Right ventricle myocardium superior (tissue), 1 donor: ENCODE results near the gene ADGRB2. TPM values are rescaled to one million over a fixed set of nuclear protein-coding genes. Genes with fewer than 3 reads are reported as not detected.
A peak's percentile ranks its signal among the peaks of the same experiment; 100 is the strongest.
"Not testable (repeated sequence)": the region's sequence is repeated elsewhere in the genome, so short reads cannot be mapped to it uniquely, and the experiment has no call there.

ENCODE experiments used
- ATAC-seq: fragments of 200-7000 bp; cut with Tn5 transposase; one replicate; pipeline ENCODE4 v1.9.1; 2020; ENCODE audit warnings: mild to moderate bottlenecking; ENCODE audit not compliant: poor library complexity
- DNase-seq: peaks from one replicate; pipeline ENCODE4 v3.0.0-alpha.2; 2020
- intact Hi-C: fragments of 100-400 bp; cut with DNase I; formaldehyde crosslinking; loops from one replicate; pipeline ENCODE4 v1.11.2; 2022
- total RNA-seq: library from RNA; stranded (reverse); fragmentation: NEBNext Ultra II Directional; extraction: Animal tissue kit (Norgen Biotek cat#: 25700); gene quantifications from one replicate; pipeline ENCODE4 v1.2.1, GENCODE V29; 2021
- donor health status: DM: no; HTN: yes; CAD: no; lungs with severe emphysema.

Gene ADGRB2
- total RNA-seq, 1 donor from 2014 or later: 14.7 TPM

- no peak for DNase-seq
- intact Hi-C loops: loop anchor here (10.0 kb wide), 1 partner anchor 47 kb away; the partner anchor contains the start of gene ADGRB2
These were observed 46.8 kb downstream of the ADGRB2 start for GRCh38 chr1:31717341-31717740.

GRCh38 chr1:31715873-31716220, 48.3 kb downstream of the ADGRB2 start:
- ATAC-seq: no peak
- intact Hi-C loops: loop anchor here (10.0 kb wide), 1 partner anchor 49 kb away; the partner anchor contains the start of gene ADGRB2

More at GRCh38 chr1:31717341-31717740, 46.8 kb downstream of the ADGRB2 start:
- no peak for ATAC-seq

GRCh38 chr1:31715087-31715872, 48.9 kb downstream of the ADGRB2 start:
- ATAC-seq (peak; percentile 96), DNase-seq (peak; percentile 96)
- intact Hi-C loops: loop anchor here (10.0 kb wide), 1 partner anchor 50 kb away; the partner anchor contains the start of gene ADGRB2

More at GRCh38 chr1:31715873-31716220, 48.3 kb downstream of the ADGRB2 start:
- no peak for DNase-seq

- ATAC-seq (peak; percentile 64), DNase-seq (peak; percentile 83)
- intact Hi-C loops: loop anchor here (5.0 to 10.0 kb wide), 2 partner anchors 37 to 50 kb away; partner anchors contain the start of gene ADGRB2
These were observed 49.6 kb downstream of the ADGRB2 start for GRCh38 chr1:31714442-31715086.

- ATAC-seq: no peak
- intact Hi-C loops: loop anchor here (5.0 to 10.0 kb wide), 2 partner anchors 35 to 52 kb away; partner anchors contain the start of gene ADGRB2
- peak; percentile 69 for DNase-seq
These were observed 51.5 kb downstream of the ADGRB2 start for GRCh38 chr1:31712630-31713029.

GRCh38 chr1:31712068-31712467, 52.1 kb downstream of the ADGRB2 start:
- ATAC-seq: no peak
- DNase-seq: no peak
- intact Hi-C loops: loop anchor here (5.0 to 10.0 kb wide), 2 partner anchors 35 to 53 kb away; partner anchors contain the start of gene ADGRB2

GRCh38 chr1:31708324-31708723, 55.8 kb downstream of the ADGRB2 start:
- intact Hi-C loops: no loop called here
- ATAC-seq: no peak
- no peak for DNase-seq

GRCh38 chr1:31707711-31708110, 56.4 kb downstream of the ADGRB2 start:
- no peak for ATAC-seq
- intact Hi-C loops: no loop called here

GRCh38 chr1:31707059-31707600, 57.0 kb downstream of the ADGRB2 start:
- DNase-seq, ATAC-seq, intact Hi-C loops: not testable (repeated sequence)

More at GRCh38 chr1:31707711-31708110, 56.4 kb downstream of the ADGRB2 start:
- no peak for DNase-seq

- ATAC-seq (no peak), DNase-seq (no peak)
- intact Hi-C loops: no loop called here
These were observed 57.6 kb downstream of the ADGRB2 start for GRCh38 chr1:31706384-31707058.

GRCh38 chr1:31705080-31705866, 58.9 kb downstream of the ADGRB2 start:
- ATAC-seq (peak; percentile 21), DNase-seq (peak; percentile 72)
- intact Hi-C loops: no loop called here

GRCh38 chr1:31704271-31705079, 59.7 kb downstream of the ADGRB2 start:
- DNase-seq (no peak), ATAC-seq (peak; percentile 9)
- intact Hi-C loops: no loop called here

GRCh38 chr1:31703431-31704270, 60.5 kb downstream of the ADGRB2 start, which contains the start of gene COL16A1:
Gene COL16A1, minus strand, starts transcription at chr1:31704017. Its CDS starts 1,824 bp downstream, at chr1:31702193.
- ATAC-seq (peak; percentile 72), DNase-seq (peak; percentile 90)
- intact Hi-C loops: no loop called here

GRCh38 chr1:31702836-31703404, 61.2 kb downstream of the ADGRB2 start:
- DNase-seq (no peak), ATAC-seq (no peak)
- intact Hi-C loops: no loop called here

GRCh38 chr1:31701091-31701736, 62.9 kb downstream of the ADGRB2 start:
- intact Hi-C loops: no loop called here
- DNase-seq (peak; percentile 91), ATAC-seq (peak; percentile 71)
